Activated naive CD8-positive, alpha-beta T cell treated with anti-CD3 and anti-CD28 coated beads, Interleukin-2, amount 50 U/mL, for 24 hours (primary cell): ENCODE data around the gene RAI14.

Experiments used
- ATAC-seq: fragments of 150-1000 bp; cut with Tn5 transposase; one replicate; pipeline ENCODE4 v1.10.0; 2021
- DNase-seq: peaks from one replicate; pipeline ENCODE4 v3.0.0; 2021
- H3K27ac Mint-ChIP-seq: one replicate; pipeline ENCODE4 v1.8.0; 2021; ENCODE audit warnings: mild to moderate bottlenecking, mixed read lengths
- H3K27me3 Mint-ChIP-seq: one replicate; pipeline ENCODE4 v1.8.0; 2021; ENCODE audit warnings: mixed read lengths
- H3K36me3 Mint-ChIP-seq: one replicate; pipeline ENCODE4 v1.8.0; 2021; ENCODE audit warnings: low read depth, mixed read lengths
- H3K4me1 Mint-ChIP-seq: one replicate; pipeline ENCODE4 v1.8.0; 2021; ENCODE audit warnings: mixed read lengths
- H3K4me3 Mint-ChIP-seq: one replicate; pipeline ENCODE4 v1.8.0; 2021; ENCODE audit warnings: mild to moderate bottlenecking, moderate library complexity, mixed read lengths
- H3K9me3 Mint-ChIP-seq: one replicate; pipeline ENCODE4 v1.8.0; 2021; ENCODE audit warnings: mixed read lengths

RAI14 gene

GRCh38 chr5:34791761-34792244 lies 135.7 kb downstream of the RAI14 start:
- DNase-seq (no peak), ATAC-seq (no peak)
- Mint-ChIP-seq H3K4me1 (no peaks in the 10 kb centered on the region), H3K9me3 (peaks cover 6% of the 10 kb centered on the region), H3K36me3 (no peaks in the 10 kb centered on the region), H3K27me3 (peaks cover 4% of the 10 kb centered on the region), H3K4me3 (no peak overlapping the region), H3K27ac (no peak overlapping the region)

DNA sequence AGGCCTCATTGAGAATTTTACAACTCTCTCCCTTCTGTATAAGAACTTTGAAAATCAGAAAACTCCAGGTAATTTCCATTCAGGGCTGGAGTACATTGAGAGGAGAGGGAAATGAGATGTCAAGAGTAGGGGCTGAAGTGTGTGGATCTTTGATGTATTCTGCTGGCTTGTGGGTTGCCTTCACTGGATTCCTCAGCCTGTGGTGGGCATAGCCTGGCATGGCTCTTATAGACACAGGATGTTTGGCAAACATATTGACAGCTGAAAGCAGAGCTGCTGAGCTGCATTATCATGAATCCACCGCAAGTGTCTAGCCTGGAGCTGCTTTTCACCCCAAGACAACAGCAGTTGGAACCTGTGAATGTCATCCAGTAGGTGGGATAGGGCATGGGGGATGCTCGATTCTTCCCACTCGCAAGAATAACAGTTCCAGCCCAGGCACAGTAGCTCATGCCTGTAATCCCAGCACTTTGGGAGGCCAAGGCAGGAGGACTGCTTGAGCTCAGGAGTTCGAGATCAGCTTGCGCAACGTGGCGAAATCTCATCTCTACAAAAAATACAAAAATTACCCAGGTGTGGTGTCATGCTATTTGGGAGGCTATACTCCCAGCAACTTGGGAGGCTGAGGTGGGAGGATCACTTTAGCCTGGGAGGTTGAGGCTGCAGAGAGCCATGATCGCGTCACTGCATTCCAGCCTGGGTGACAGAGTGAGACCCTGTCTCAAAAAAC lies 146.9 kb downstream of the RAI14 start:
- no peak for DNase-seq

GRCh38 chr5:34803974-34804732 lies 148.0 kb downstream of the RAI14 start:
- DNase-seq: no peak
- H3K4me1 Mint-ChIP-seq: no peaks in the 10 kb centered on the region
- H3K27ac Mint-ChIP-seq: no peak overlapping the region
- no peak overlapping the region for H3K4me3 Mint-ChIP-seq
- no peaks in the 10 kb centered on the region for H3K27me3 Mint-ChIP-seq
- ATAC-seq: no peak
- H3K9me3 Mint-ChIP-seq: no peaks in the 10 kb centered on the region
- no peaks in the 10 kb centered on the region for H3K36me3 Mint-ChIP-seq

More for the DNA sequence above, 146.9 kb downstream of the RAI14 start:
- no peak for ATAC-seq
- Mint-ChIP-seq H3K36me3 (no peaks in the 10 kb centered on the region), H3K4me3 (no peak overlapping the region), H3K27me3 (no peaks in the 10 kb centered on the region), H3K9me3 (no peaks in the 10 kb centered on the region), H3K27ac (no peak overlapping the region), H3K4me1 (no peaks in the 10 kb centered on the region)

DNA sequence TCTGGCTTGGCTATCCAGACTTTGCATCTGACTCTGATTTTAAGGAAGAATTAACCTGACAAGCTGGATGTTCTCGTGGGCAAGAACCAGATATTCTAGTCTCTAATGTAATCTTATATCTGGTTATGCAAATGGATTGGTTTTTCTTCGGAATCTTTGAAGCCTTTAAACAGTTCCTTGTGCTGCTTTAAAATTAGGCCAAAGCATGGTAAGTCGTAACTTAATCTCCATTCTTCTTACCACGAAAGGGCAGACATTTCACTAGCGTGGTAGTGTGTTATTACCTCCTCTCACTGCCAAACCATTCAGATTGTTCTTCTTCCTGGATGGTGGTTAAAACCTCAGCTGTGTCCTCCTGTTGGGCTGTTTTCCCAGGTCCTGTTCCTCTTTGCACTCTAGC lies 148.8 kb downstream of the RAI14 start:
- H3K4me3 Mint-ChIP-seq: no peak overlapping the region
- H3K36me3 Mint-ChIP-seq: no peaks in the 10 kb centered on the region
- H3K27ac Mint-ChIP-seq: no peak overlapping the region
- H3K27me3 Mint-ChIP-seq: no peaks in the 10 kb centered on the region
- ATAC-seq (no peak), DNase-seq (no peak)
- H3K4me1 Mint-ChIP-seq: no peaks in the 10 kb centered on the region
- no peaks in the 10 kb centered on the region for H3K9me3 Mint-ChIP-seq

DNA sequence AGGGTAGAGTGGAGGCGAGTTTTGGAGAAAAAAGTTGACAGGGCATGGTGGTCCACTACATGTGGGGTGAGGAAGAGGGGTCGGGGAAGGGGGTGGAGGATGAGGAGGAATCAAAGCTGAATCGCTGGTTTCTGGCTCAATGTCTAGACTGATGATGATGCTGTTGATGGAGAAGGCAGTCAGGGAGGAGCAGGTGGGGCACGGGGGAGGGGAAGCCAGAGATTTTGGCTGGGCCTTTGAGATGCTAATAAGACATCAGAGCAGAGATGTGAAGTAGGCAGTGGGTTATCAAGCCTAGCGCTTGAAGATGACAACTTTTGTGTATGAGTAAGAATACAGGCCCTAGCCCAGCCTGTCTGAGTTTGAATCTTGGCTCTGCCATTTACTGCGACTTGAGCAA lies 150.4 kb downstream of the RAI14 start:
- no peak overlapping the region for H3K4me3 Mint-ChIP-seq
- no peaks in the 10 kb centered on the region for H3K9me3 Mint-ChIP-seq
- peaks cover 5% of the 10 kb centered on the region for H3K27me3 Mint-ChIP-seq
- no peak overlapping the region for H3K27ac Mint-ChIP-seq
- DNase-seq (no peak), ATAC-seq (no peak)
- no peaks in the 10 kb centered on the region for H3K4me1 Mint-ChIP-seq
- no peaks in the 10 kb centered on the region for H3K36me3 Mint-ChIP-seq

GRCh38 chr5:34811706-34812105 lies 155.6 kb downstream of the RAI14 start:
- DNase-seq (no peak), ATAC-seq (no peak)
- no peaks in the 10 kb centered on the region for H3K36me3 Mint-ChIP-seq
- H3K27ac Mint-ChIP-seq: no peak overlapping the region
- no peaks in the 10 kb centered on the region for H3K9me3 Mint-ChIP-seq
- H3K4me1 Mint-ChIP-seq: no peaks in the 10 kb centered on the region
- H3K4me3 Mint-ChIP-seq: no peak overlapping the region
- peaks cover 9% of the 10 kb centered on the region for H3K27me3 Mint-ChIP-seq

DNA sequence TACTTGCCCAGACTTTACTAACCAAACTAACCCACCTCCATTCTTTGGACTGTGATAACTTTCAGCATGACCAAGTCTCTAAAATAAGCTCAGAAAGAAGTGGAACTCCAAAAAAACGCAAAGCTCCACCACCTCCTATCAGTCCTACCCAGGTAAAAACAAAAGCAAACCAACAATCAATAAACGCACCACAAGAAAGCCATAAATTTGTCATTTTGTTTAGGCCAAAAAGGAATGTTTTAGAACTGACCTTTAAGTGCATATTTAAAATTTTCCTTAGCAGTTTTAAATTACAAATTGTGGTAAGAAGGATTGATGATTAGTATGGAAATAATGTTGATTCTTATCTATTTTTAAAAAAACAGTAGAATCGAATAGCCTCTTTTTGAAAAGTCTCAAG lies 157.4 kb downstream of the RAI14 start:
- Mint-ChIP-seq H3K27me3 (peaks cover 11% of the 10 kb centered on the region), H3K9me3 (no peaks in the 10 kb centered on the region), H3K4me3 (no peak overlapping the region), H3K27ac (no peak overlapping the region), H3K36me3 (no peaks in the 10 kb centered on the region), H3K4me1 (no peaks in the 10 kb centered on the region)
- ATAC-seq (no peak), DNase-seq (no peak)

GRCh38 chr5:34817558-34818351 lies 161.6 kb downstream of the RAI14 start:
- Mint-ChIP-seq H3K27me3 (peaks cover 6% of the 10 kb centered on the region), H3K27ac (no peak overlapping the region), H3K9me3 (no peaks in the 10 kb centered on the region), H3K4me1 (no peaks in the 10 kb centered on the region), H3K4me3 (no peak overlapping the region), H3K36me3 (no peaks in the 10 kb centered on the region)
- DNase-seq (no peak), ATAC-seq (no peak)

GRCh38 chr5:34818717-34819116 lies 162.6 kb downstream of the RAI14 start:
- Mint-ChIP-seq H3K36me3 (no peaks in the 10 kb centered on the region), H3K9me3 (no peaks in the 10 kb centered on the region), H3K27me3 (peaks cover 11% of the 10 kb centered on the region), H3K27ac (no peak overlapping the region), H3K4me1 (no peaks in the 10 kb centered on the region), H3K4me3 (no peak overlapping the region)
- DNase-seq (no peak), ATAC-seq (no peak)

DNA sequence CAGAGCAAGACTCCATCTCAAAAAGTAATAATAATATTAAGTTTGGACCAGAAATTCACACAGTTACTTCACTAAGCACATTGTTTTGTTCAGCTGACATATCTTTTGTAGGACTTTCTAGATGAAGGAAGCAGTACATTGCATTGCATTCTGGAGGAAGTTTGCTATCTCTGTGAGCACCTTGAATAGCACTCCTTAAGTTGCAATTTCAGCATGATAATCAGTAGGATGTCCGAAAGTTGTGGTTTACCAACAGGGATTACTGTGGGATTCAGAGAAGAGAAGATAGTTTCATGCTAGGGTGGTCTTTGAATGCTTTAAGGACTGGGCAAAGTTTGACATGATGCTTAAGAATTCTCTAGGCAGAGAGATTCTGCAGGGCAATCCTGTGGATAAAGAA lies 164.5 kb downstream of the RAI14 start:
- DNase-seq (no peak), ATAC-seq (no peak)
- Mint-ChIP-seq H3K27ac (no peak overlapping the region), H3K36me3 (no peaks in the 10 kb centered on the region), H3K4me3 (no peak overlapping the region), H3K27me3 (peaks cover 8% of the 10 kb centered on the region), H3K9me3 (no peaks in the 10 kb centered on the region), H3K4me1 (no peaks in the 10 kb centered on the region)

- no peaks in the 10 kb centered on the region for H3K4me1 Mint-ChIP-seq
- ATAC-seq: no peak
Measured at GRCh38 chr5:34822956-34823715, 167.0 kb downstream of the RAI14 start.

GRCh38 chr5:34826347-34826746 lies 170.2 kb downstream of the RAI14 start:
- H3K4me3 Mint-ChIP-seq: no peak overlapping the region
- no peaks in the 10 kb centered on the region for H3K36me3 Mint-ChIP-seq
- DNase-seq: no peak
- H3K27me3 Mint-ChIP-seq: peaks cover 7% of the 10 kb centered on the region
- no peaks in the 10 kb centered on the region for H3K9me3 Mint-ChIP-seq
- H3K27ac Mint-ChIP-seq: no peak overlapping the region
- H3K4me1 Mint-ChIP-seq: no peaks in the 10 kb centered on the region
- ATAC-seq: no peak

More at GRCh38 chr5:34822956-34823715, 167.0 kb downstream of the RAI14 start:
- H3K27ac Mint-ChIP-seq: no peak overlapping the region
- H3K4me3 Mint-ChIP-seq: no peak overlapping the region
- DNase-seq: no peak
- H3K36me3 Mint-ChIP-seq: no peaks in the 10 kb centered on the region
- no peaks in the 10 kb centered on the region for H3K9me3 Mint-ChIP-seq
- peaks cover 7% of the 10 kb centered on the region for H3K27me3 Mint-ChIP-seq

GRCh38 chr5:34827588-34828506 lies 171.7 kb downstream of the RAI14 start:
- H3K4me3 Mint-ChIP-seq: no peak overlapping the region
- H3K9me3 Mint-ChIP-seq: no peaks in the 10 kb centered on the region
- H3K4me1 Mint-ChIP-seq: no peaks in the 10 kb centered on the region
- H3K27me3 Mint-ChIP-seq: peaks cover 7% of the 10 kb centered on the region
- no peaks in the 10 kb centered on the region for H3K36me3 Mint-ChIP-seq
- DNase-seq (no peak), ATAC-seq (no peak)
- H3K27ac Mint-ChIP-seq: no peak overlapping the region
